IMR-90 (cell line): ENCODE data around the gene LRCH4. TPM values are rescaled to one million over a fixed set of nuclear protein-coding genes. Genes with fewer than 3 reads are reported as not detected.

ENCODE experiments used
- ATAC-seq: fragments of 200-7000 bp; cut with Tn5 transposase; 2 replicates; pipeline ENCODE4 v1.9.1; 2020; ENCODE audit warnings: low read depth, mild to moderate bottlenecking, moderate library complexity
- BruUV-seq: library from RNA; stranded (reverse); fragments of 400-500 nt; replicated peaks from 2 replicates; lab custom pipeline; 2021; lab: Mats Ljungman, UMichigan
- CTCF ChIA-PET: fragments of 300-600 bp; formaldehyde crosslinking; extraction: SDS; loops from one replicate; lab custom pipeline; 2021; ENCODE audit warnings: antibody characterized with exemption; lab: Yijun Ruan, JAX
- POLR2A ChIA-PET: fragments of 300-600 bp; sonication (Branson Sonifier 250); formaldehyde crosslinking; loops from one replicate; lab custom pipeline; 2022; ENCODE audit warnings: antibody characterized with exemption; ENCODE audit not compliant: unreplicated experiment; lab: Charles Lee
- DNase-seq: peaks from one replicate; pipeline ENCODE4 v3.0.0; 2013
- H2AFZ ChIP-seq: replicated peaks from 2 replicates; pipeline ENCODE3; 2013; ENCODE audit warnings: low read length, mild to moderate bottlenecking; ENCODE audit not compliant: poor library complexity
- H2AK5ac ChIP-seq: 2 replicates; pipeline ENCODE4 v1.6.1; 2013; ENCODE audit warnings: low read depth, low read length, inconsistent platforms
- H2AK9ac ChIP-seq: replicated peaks from 2 replicates; pipeline ENCODE3; 2013; ENCODE audit warnings: mild to moderate bottlenecking, low read depth, low read length, moderate library complexity; ENCODE audit not compliant: poor library complexity
- H2BK120ac ChIP-seq: 2 replicates; pipeline ENCODE4 v1.6.1; 2013; ENCODE audit warnings: low read depth, low read length, inconsistent platforms
- H2BK15ac ChIP-seq: 3 replicates; pipeline ENCODE4 v1.6.1; 2013; ENCODE audit warnings: low read depth, low read length, inconsistent platforms
- H2BK20ac ChIP-seq: 2 replicates; pipeline ENCODE4 v1.6.1; 2013; ENCODE audit warnings: low read depth, mild to moderate bottlenecking, inconsistent platforms, low read length, moderate library complexity
- H2BK5ac ChIP-seq: 2 replicates; pipeline ENCODE4 v1.6.1; 2013; ENCODE audit warnings: mild to moderate bottlenecking, low read depth, low read length, inconsistent platforms; ENCODE audit not compliant: poor library complexity, severe bottlenecking
- H3K14ac ChIP-seq: replicated peaks from 2 replicates; pipeline ENCODE4 v1.6.1; 2013; ENCODE audit warnings: low read depth, low read length, inconsistent platforms
- H3K18ac ChIP-seq: 2 replicates; pipeline ENCODE4 v1.6.1; 2013; ENCODE audit warnings: low read depth, low read length, control low read depth
- H3K23ac ChIP-seq: 2 replicates; pipeline ENCODE4 v1.6.1; 2013; ENCODE audit warnings: low read depth, low read length, inconsistent platforms
- H3K27ac ChIP-seq: 2 replicates; pipeline ENCODE4 v1.5.1; 2013; ENCODE audit warnings: mild to moderate bottlenecking, control low read depth, low read length; ENCODE audit not compliant: insufficient read depth
- H3K27me3 ChIP-seq: 2 replicates; pipeline ENCODE4 v1.6.1; 2013; ENCODE audit warnings: low read length; ENCODE audit not compliant: control insufficient read depth, insufficient read depth
- H3K36me3 ChIP-seq: 2 replicates; pipeline ENCODE4 v1.6.1; 2013; ENCODE audit warnings: low read length, mixed read lengths; ENCODE audit not compliant: control insufficient read depth, insufficient read depth
- H3K4ac ChIP-seq: 2 replicates; pipeline ENCODE4 v1.6.1; 2013; ENCODE audit warnings: low read depth, low read length, inconsistent platforms
- H3K4me1 ChIP-seq: 2 replicates; pipeline ENCODE4 v1.6.1; 2013; ENCODE audit warnings: low read length, mixed read lengths; ENCODE audit not compliant: control insufficient read depth, insufficient read depth
- H3K4me2 ChIP-seq: 2 replicates; pipeline ENCODE4 v1.6.1; 2013; ENCODE audit warnings: low read depth, mild to moderate bottlenecking, control low read depth, low read length, moderate library complexity
- H3K4me3 ChIP-seq: 2 replicates; pipeline ENCODE4 v1.5.1; 2013; ENCODE audit warnings: low read depth, mild to moderate bottlenecking, control low read depth, low read length, moderate library complexity; ENCODE audit not compliant: insufficient read depth
- H3K56ac ChIP-seq: 2 replicates; pipeline ENCODE4 v1.6.1; 2013; ENCODE audit warnings: low read length, inconsistent platforms; ENCODE audit not compliant: insufficient read depth; ENCODE audit errors: extremely low read depth
- H3K79me1 ChIP-seq, 2 experiments: 2 replicates each; pipeline ENCODE4 v1.6.1; 2013; ENCODE audit warnings: low read length in 2 of 2, inconsistent platforms in 1 of 2, low read depth in 1 of 2
- H3K9ac ChIP-seq: 2 replicates; pipeline ENCODE4 v1.6.1; 2013; ENCODE audit warnings: low read depth, low read length, control low read depth
- H3K9me1 ChIP-seq: 2 replicates; pipeline ENCODE4 v1.6.1; 2013; ENCODE audit warnings: low read length, inconsistent platforms; ENCODE audit not compliant: insufficient read depth
- H3K9me3 ChIP-seq: 2 replicates; pipeline ENCODE4 v1.6.1; 2013; ENCODE audit warnings: low read length; ENCODE audit not compliant: control insufficient read depth, insufficient read depth
- H4K20me1 ChIP-seq: 2 replicates; pipeline ENCODE4 v1.6.1; 2013; ENCODE audit warnings: low read length, inconsistent platforms; ENCODE audit not compliant: insufficient read depth
- H4K5ac ChIP-seq: 2 replicates; pipeline ENCODE4 v1.6.1; 2013; ENCODE audit warnings: mild to moderate bottlenecking, low read depth, low read length, control low read depth
- H4K8ac ChIP-seq, 2 experiments: 2 replicates each; pipeline ENCODE4 v1.6.1; 2013; ENCODE audit warnings: low read depth in 2 of 2, low read length in 2 of 2, control low read depth in 1 of 2, inconsistent platforms in 1 of 2
- H4K91ac ChIP-seq: 2 replicates; pipeline ENCODE4 v1.6.1; 2013; ENCODE audit warnings: low read depth, low read length, inconsistent platforms; ENCODE audit not compliant: insufficient read depth
- BHLHE40 ChIP-seq: fragments of 150-350 bp; IDR thresholded peaks from 2 replicates; pipeline ENCODE4 v1.6.1; 2016; ENCODE audit warnings: mild to moderate bottlenecking, low read depth, low read length
- CEBPB ChIP-seq: IDR thresholded peaks from 2 replicates; pipeline ENCODE4 v1.6.1; 2012; ENCODE audit warnings: low read depth, low read length, improper control_type of control experiment
- CHD1 ChIP-seq: IDR thresholded peaks from 2 replicates; pipeline ENCODE4 v1.6.1; 2012; ENCODE audit warnings: low read depth, low read length, improper control_type of control experiment
- CTCF ChIP-seq: conservative IDR thresholded peaks from 2 replicates; pipeline ENCODE4 v1.5.1; 2012; ENCODE audit warnings: mild to moderate bottlenecking, low read depth, low read length, improper control_type of control experiment
- ELK1 ChIP-seq: fragments of 150-350 bp; IDR thresholded peaks from 2 replicates; pipeline ENCODE4 v1.6.1; 2016; ENCODE audit warnings: low read depth, mild to moderate bottlenecking, low read length, moderate library complexity, borderline replicate concordance
- FOS ChIP-seq: fragments of 150-350 bp; IDR thresholded peaks from 2 replicates; pipeline ENCODE4 v1.6.1; 2016; ENCODE audit warnings: low read depth, low read length
- MAFK ChIP-seq: IDR thresholded peaks from 2 replicates; pipeline ENCODE4 v1.6.1; 2012; ENCODE audit warnings: low read depth, low read length, improper control_type of control experiment
- MAZ ChIP-seq: IDR thresholded peaks from 2 replicates; pipeline ENCODE4 v1.6.1; 2012; ENCODE audit warnings: low read depth, mild to moderate bottlenecking, low read length, improper control_type of control experiment, moderate library complexity, borderline replicate concordance
- MXI1 ChIP-seq: IDR thresholded peaks from 2 replicates; pipeline ENCODE4 v1.6.1; 2012; ENCODE audit warnings: low read depth, mild to moderate bottlenecking, low read length, moderate library complexity, borderline replicate concordance
- NFE2L2 ChIP-seq: fragments of 150-350 bp; IDR thresholded peaks from 2 replicates; pipeline ENCODE4 v1.6.1; 2016; ENCODE audit warnings: low read depth, mild to moderate bottlenecking, low read length
- POLR2A ChIP-seq: IDR thresholded peaks from 2 replicates; pipeline ENCODE4 v1.6.1; 2012; ENCODE audit warnings: mild to moderate bottlenecking, low read depth, low read length
- RAD21 ChIP-seq: IDR thresholded peaks from 2 replicates; pipeline ENCODE4 v1.6.1; 2012; ENCODE audit warnings: low read length, improper control_type of control experiment
- RCOR1 ChIP-seq: IDR thresholded peaks from 2 replicates; pipeline ENCODE4 v1.6.1; 2012; ENCODE audit warnings: mild to moderate bottlenecking, low read length, improper control_type of control experiment; ENCODE audit not compliant: insufficient replicate concordance
- RFX5 ChIP-seq: IDR thresholded peaks from 2 replicates; pipeline ENCODE4 v1.8.0; 2012; ENCODE audit warnings: low read depth, mild to moderate bottlenecking, low read length, moderate library complexity
- SMC3 ChIP-seq: fragments of 150-350 bp; IDR thresholded peaks from 2 replicates; pipeline ENCODE4 v1.6.1; 2016; ENCODE audit warnings: low read depth, mild to moderate bottlenecking, antibody characterized with exemption, low read length, moderate library complexity
- USF2 ChIP-seq: fragments of 150-350 bp; IDR thresholded peaks from 2 replicates; pipeline ENCODE4 v1.6.1; 2017; ENCODE audit warnings: mild to moderate bottlenecking, antibody characterized with exemption, low read length, low read depth
- WGBS, 2 experiments: methylation state at CpG; one replicate each; pipeline versions ENCODE4 v1.1.5 to v1.1.7; 2013; ENCODE audit warnings: missing lambda C conversion rate in 2 of 2; ENCODE audit not compliant: insufficient read length in 1 of 2; ENCODE audit errors: extremely low coverage in 2 of 2; 5-methylcytosine and 5-hydroxymethylcytosine counted together
- dilution Hi-C: fragments of 300-500 bp; cut with HindIII; formaldehyde crosslinking; loops from one replicate; pipeline ENCODE4 v1.14.3; 2018; ENCODE audit warnings: low sequenced_read_pairs; ENCODE audit not compliant: unreplicated experiment
- in situ Hi-C: fragments of 300-500 bp; cut with MboI; formaldehyde crosslinking; loops from 3 replicates; pipeline ENCODE4 v1.14.3; 2019; ENCODE audit warnings: low sequenced_read_pairs, inconsistent platforms, mixed read lengths
- intact Hi-C: fragments of 100-400 bp; cut with micrococcal nuclease; formaldehyde crosslinking; loops from 2 replicates; pipeline ENCODE4 v1.10.0; 2022
- polyA plus RNA-seq, 3 experiments: library from polyadenylated mRNA; depleted of rRNA; stranded (reverse); fragments of >200 nt; gene quantifications; 2 replicates each; pipeline ENCODE4 v1.2.3, GENCODE V29; 2012; ENCODE audit warnings: low replicate concordance in 1 of 3
- total RNA-seq: library from RNA; depleted of rRNA; stranded (reverse); fragments of >200 nt; gene quantifications from 2 replicates; pipeline ENCODE4 v1.2.3, GENCODE V29; 2012

The LRCH4 gene
- total and polyA plus RNA-seq, 2 of the 4 experiments (the other 2 are of a cell fraction), result 5.0 to 41.3 TPM

- no peaks in the 10 kb centered on the region; the same call in 1 of the 2 replicates for H4K20me1 ChIP-seq
- H3K9me3 ChIP-seq, result no peaks in the 10 kb centered on the region
- CTCF ChIA-PET, result no interaction called here
- no peak overlapping the region for H3K14ac ChIP-seq
- H3K9me1 ChIP-seq, result peaks cover 2% of the 10 kb centered on the region
- H3K36me3 ChIP-seq, result peaks cover 4% of the 10 kb centered on the region
- H3K4me2 ChIP-seq, result no peak overlapping the region
- no peak overlapping the region for H4K5ac ChIP-seq
- ATAC-seq (no peak), DNase-seq (no peak)
- H2AFZ ChIP-seq, result no peak overlapping the region
- no peak overlapping the region for H3K18ac ChIP-seq
- H2BK120ac ChIP-seq, result no peak overlapping the region
- no peak overlapping the region for H4K91ac ChIP-seq
- no peak overlapping the region for H2BK20ac ChIP-seq
- no peak overlapping the region for H4K8ac ChIP-seq
- H2BK15ac ChIP-seq, result no peak overlapping the region
- H3K9ac ChIP-seq, result no peak overlapping the region
- no peaks in the 10 kb centered on the region for H3K4me1 ChIP-seq
- no peak overlapping the region for H3K4ac ChIP-seq
- H3K79me1 ChIP-seq, result no peaks in the 10 kb centered on the region; a peak in 1 of 4 replicates
- dilution Hi-C loops (no loop called here), in situ Hi-C loops (no loop called here), intact Hi-C loops (no loop called here)
- no peak for TF ChIP-seq MAZ
- no peak for TF ChIP-seq BHLHE40
- TF ChIP-seq POLR2A, result no peak
- no peak for TF ChIP-seq USF2
- TF ChIP-seq ELK1, result no peak
- TF ChIP-seq RAD21, result no peak
- no peak for TF ChIP-seq CTCF
- TF ChIP-seq RCOR1, result no peak
- no peak for TF ChIP-seq SMC3
- TF ChIP-seq NFE2L2, result no peak
- TF ChIP-seq RFX5, result no peak
- TF ChIP-seq MAFK, result no peak
- TF ChIP-seq CHD1, result no peak
- TF ChIP-seq MXI1, result no peak
- TF ChIP-seq FOS, result no peak
- TF ChIP-seq CEBPB, result no peak
- no peak overlapping the region for H2AK9ac ChIP-seq
- H3K23ac ChIP-seq, result no peak overlapping the region
- no peak overlapping the region for H2AK5ac ChIP-seq
- POLR2A ChIA-PET, result no interaction called here
- H3K27ac ChIP-seq, result no peak overlapping the region
- WGBS, 2 experiments, result 94% methylated on average over 19 of the region's 23 CpGs; no CpG with 5 or more reads in 1 of the 2 experiments
- no peak overlapping the region for H2BK5ac ChIP-seq
- H3K56ac ChIP-seq, result no peak overlapping the region
- BruUV-seq, result no TSS peak
- no peak overlapping the region for H3K4me3 ChIP-seq
- H3K27me3 ChIP-seq, result no peaks in the 10 kb centered on the region
These were observed 34.9 kb upstream of the LRCH4 start for GRCh38 chr7:100620804-100621203.
